HepG2 (cell line): ENCODE data around the gene PNLDC1. TPM values are rescaled to one million over a fixed set of nuclear protein-coding genes. Genes with fewer than 3 reads are reported as not detected.

Source experiments
- ATAC-seq: fragments of 200-7000 bp; cut with Tn5 transposase; 3 replicates; pipeline ENCODE4 v1.9.1; 2020; ENCODE audit warnings: mild to moderate bottlenecking, moderate library complexity
- BruUV-seq: library from RNA; stranded (reverse); fragments of 400-500 nt; replicated peaks from 2 replicates; lab custom pipeline; 2021; lab: Mats Ljungman, UMichigan
- CTCF ChIA-PET: fragments of 300-600 bp; formaldehyde crosslinking; extraction: SDS; loops from one replicate; lab custom pipeline; 2021; ENCODE audit warnings: low total read pairs, inconsistent platforms, low intra/inter-chr PET ratio; lab: Yijun Ruan, JAX
- POLR2A ChIA-PET: fragments of 350-600 bp; sonication (Branson Sonifier 250); formaldehyde crosslinking; loops from one replicate; lab custom pipeline; 2020; ENCODE audit warnings: antibody characterized with exemption, inconsistent platforms; lab: Yijun Ruan, JAX
- DNase-seq: peaks from one replicate; pipeline ENCODE4 v3.0.0-alpha.2; 2015; ENCODE audit warnings: low spot score
- FAIRE-seq: peaks from 3 replicates; lab custom pipeline; 2011; peaks lifted over from hg19 to GRCh38; lab: Jason Lieb, UNC
- H2AFZ ChIP-seq: one replicate; pipeline ENCODE4 v1.6.1; 2011; ENCODE audit warnings: low read length, inconsistent platforms
- H3K27ac ChIP-seq: fragments of 300-600 bp; 3 replicates; pipeline ENCODE4 v1.8.0; 2011; ENCODE audit warnings: mixed run types, mild to moderate bottlenecking, mixed read lengths, low read length, inconsistent platforms; ENCODE audit not compliant: insufficient read depth; ENCODE audit errors: extremely low read length
- H3K27me3 ChIP-seq, 2 experiments: fragments of 200-600 bp in 1 of 2; 2 replicates in 1 of 2; 3 replicates in 1 of 2; pipeline versions ENCODE4 v1.6.0 to v1.8.0; 2011; ENCODE audit warnings: low read length in 2 of 2, mild to moderate bottlenecking in 2 of 2, moderate library complexity in 2 of 2, inconsistent platforms in 1 of 2; ENCODE audit not compliant: insufficient read depth in 2 of 2, control insufficient read depth in 1 of 2
- H3K36me3 ChIP-seq, 2 experiments: fragments of 200-600 bp in 1 of 2; replicated peaks in 1 of 2; 2 replicates in 1 of 2; 3 replicates in 1 of 2; pipeline versions ENCODE4 v1.5.1 to v1.8.0; 2011; ENCODE audit warnings: low read length in 2 of 2, inconsistent platforms in 1 of 2; ENCODE audit not compliant: insufficient read depth in 2 of 2, control insufficient read depth in 1 of 2
- H3K4me1 ChIP-seq: 2 replicates; pipeline ENCODE4 v1.5.1; 2012; ENCODE audit warnings: low read length, inconsistent platforms; ENCODE audit not compliant: insufficient read depth
- H3K4me2 ChIP-seq: 2 replicates; pipeline ENCODE4 v1.6.0; 2011; ENCODE audit warnings: low read depth, low read length, inconsistent platforms
- H3K4me3 ChIP-seq, 3 experiments: fragments of 200-600 bp in 1 of 3; sonication (generic), shearing (Covaris generic) in 1 of 3; replicated peaks in 1 of 3; 2 replicates each; pipeline ENCODE4 v1.5.1; 2011 to 2016; ENCODE audit warnings: low read length in 3 of 3, inconsistent platforms in 2 of 3, low read depth in 2 of 3, mild to moderate bottlenecking in 2 of 3, control low read depth in 1 of 3, mixed read lengths in 1 of 3; ENCODE audit not compliant: insufficient read depth in 1 of 3
- H3K79me2 ChIP-seq: one replicate; pipeline ENCODE4 v1.6.1; 2011; ENCODE audit warnings: low read length, inconsistent platforms; ENCODE audit not compliant: insufficient read depth
- H3K9ac ChIP-seq: 2 replicates; pipeline ENCODE4 v1.6.0; 2011; ENCODE audit warnings: mild to moderate bottlenecking, low read depth, low read length, inconsistent platforms; ENCODE audit not compliant: insufficient read depth
- H3K9me3 ChIP-seq: 2 replicates; pipeline ENCODE4 v1.5.1; 2012; ENCODE audit warnings: mild to moderate bottlenecking, low read length
- H4K20me1 ChIP-seq: 2 replicates; pipeline ENCODE4 v1.6.0; 2011; ENCODE audit warnings: inconsistent platforms, mild to moderate bottlenecking, low read length, moderate library complexity; ENCODE audit not compliant: insufficient read depth
- ATF7-NPFF ChIP-seq: sonication (generic); formaldehyde crosslinking; IDR thresholded peaks from 2 replicates; pipeline ENCODE4 v1.8.1; 2023; ENCODE audit warnings: mild to moderate bottlenecking, low read depth, missing genetic modification reagents, moderate library complexity
- BORCS8-MEF2B ChIP-seq: sonication (generic); formaldehyde crosslinking; IDR thresholded peaks from 2 replicates; pipeline ENCODE4 v1.8.0; 2022; ENCODE audit warnings: mild to moderate bottlenecking, missing genetic modification reagents
- NBN ChIP-seq: fragments of 450-650 bp; conservative IDR thresholded peaks from 2 replicates; pipeline ENCODE4 v1.6.1; 2017
- POLR2A ChIP-seq, 2 experiments: IDR thresholded peaks; 2 replicates each; pipeline ENCODE4 v1.6.1; 2011; ENCODE audit warnings: low read depth in 2 of 2, low read length in 2 of 2, mild to moderate bottlenecking in 1 of 2, moderate library complexity in 1 of 2; ENCODE audit not compliant: insufficient read depth in 1 of 2
- SMYD3 ChIP-seq: sonication (generic); formaldehyde crosslinking; IDR thresholded peaks from 2 replicates; pipeline ENCODE4 v1.8.1; 2023; ENCODE audit warnings: mild to moderate bottlenecking, missing genetic modification reagents
- SNAPC5 ChIP-seq: sonication (generic); formaldehyde crosslinking; IDR thresholded peaks from 2 replicates; pipeline ENCODE4 v1.8.1; 2023; ENCODE audit warnings: mild to moderate bottlenecking, missing genetic modification reagents, borderline replicate concordance
- SP5 ChIP-seq: IDR thresholded peaks from 2 replicates; pipeline ENCODE4 v1.6.1; 2016; ENCODE audit warnings: low read depth, borderline replicate concordance
- TAF15 ChIP-seq: fragments of 200-400 bp; formaldehyde crosslinking; IDR thresholded peaks from one replicate; pipeline ENCODE4 v1.6.1; 2018; ENCODE audit warnings: mild to moderate bottlenecking, low read depth, low read length; ENCODE audit not compliant: poor library complexity, severe bottlenecking
- ZFY ChIP-seq: sonication (generic); formaldehyde crosslinking; IDR thresholded peaks from 2 replicates; pipeline ENCODE4 v1.4.0; 2020; ENCODE audit warnings: missing genetic modification reagents
- ZNF605 ChIP-seq: sonication (generic); formaldehyde crosslinking; IDR thresholded peaks from 2 replicates; pipeline ENCODE4 v1.8.0; 2022; ENCODE audit warnings: mild to moderate bottlenecking, missing genetic modification reagents
- ZNF644 ChIP-seq: IDR thresholded peaks from 2 replicates; pipeline ENCODE4 v1.6.1; 2016; ENCODE audit warnings: low read depth
- WGBS: methylation state at CpG from one replicate; pipeline ENCODE4 v1.1.6; 2017; ENCODE audit warnings: low lambda C conversion rate; 5-methylcytosine and 5-hydroxymethylcytosine counted together
- in situ Hi-C: cut with HindIII; loops from 2 replicates; pipeline ENCODE4 v1.10.0; 2017; ENCODE audit warnings: low pct_unique_long_range_greater_than_20kb; ENCODE audit not compliant: extremely low pct_ligation_motif_present
- intact Hi-C: fragments of 100-400 bp; cut with micrococcal nuclease; formaldehyde crosslinking; loops from one replicate; pipeline ENCODE4 v1.10.0; 2022; ENCODE audit not compliant: unreplicated experiment
- polyA plus RNA-seq, 8 experiments: library from polyadenylated mRNA; depleted of rRNA in 3 of 8; stranded (reverse) in 7 of 8; unstranded in 1 of 8; fragments of >200 nt; fragmentation: Illumina TruSeq in 4 of 8; extraction: Trizol in 4 of 8; gene quantifications; 2 replicates each; pipeline versions ENCODE4 v1.2.1 to v1.2.3, GENCODE V29; 2011 to 2016; ENCODE audit warnings: low read depth in 4 of 8, missing spikeins in 1 of 8, mixed read lengths in 1 of 8; ENCODE audit not compliant: insufficient read depth in 1 of 8
- total RNA-seq, 5 experiments: library from RNA; depleted of rRNA; stranded (reverse); fragments of >200 nt; fragmentation: Illumina TruSeq; extraction: Trizol; gene quantifications; 2 replicates each; pipeline ENCODE4 v1.2.3, GENCODE V29; 2016; ENCODE audit warnings: low read depth in 1 of 5
- TF ChIP-seq, protein P1 (sequence below), 2 experiments: sonication (generic) in 1 of 2; formaldehyde crosslinking in 1 of 2; IDR thresholded peaks; 2 replicates each; pipeline versions ENCODE4 v1.4.0 to v1.6.1; 2018 to 2020; ENCODE audit warnings: missing genetic modification reagents in 2 of 2, borderline replicate concordance in 1 of 2, low read depth in 1 of 2, mild to moderate bottlenecking in 1 of 2, missing biosample characterization in 1 of 2
- TF ChIP-seq, protein P2 (sequence below): sonication (generic); formaldehyde crosslinking; IDR thresholded peaks from 2 replicates; pipeline ENCODE4 v1.8.0; 2022; ENCODE audit warnings: mild to moderate bottlenecking, missing genetic modification reagents, borderline replicate concordance
- TF ChIP-seq, protein P3 (sequence below): sonication (generic); formaldehyde crosslinking; IDR thresholded peaks from 2 replicates; pipeline ENCODE4 v1.4.0; 2020; ENCODE audit warnings: low read depth, missing genetic modification reagents

PNLDC1 gene
- total and polyA plus RNA-seq, 2 of the 13 experiments (the other 11 are each of a cell fraction or from before 2014, with no cell fraction given), result not detected

- Histone ChIP-seq H3K79me2 (peaks cover 28% of the 10 kb centered on the region), H3K9ac (peak overlapping the region; percentile 0; the same call in 1 of the 2 replicates), H3K9me3 (no peaks in the 10 kb centered on the region), H2AFZ (no peak overlapping the region), H4K20me1 (no peaks in the 10 kb centered on the region), H3K27ac (peak overlapping the region; percentile 39), H3K4me3 (no peak overlapping the region), H3K27me3 (no peaks in the 10 kb centered on the region; a peak in 1 of 5 replicates), H3K36me3 (peaks cover 10 to 34% of the 10 kb centered on the region in 2 experiments), H3K4me1 (peaks cover 42% of the 10 kb centered on the region), H3K4me2 (no peak overlapping the region)
- BruUV-seq, result no TSS peak
- intact Hi-C loops, result no loop called here
- DNase-seq, result peak; percentile 68
- in situ Hi-C loops, result no loop called here
- 78% methylated on average over 7 of the region's 7 CpGs for WGBS
- CTCF ChIA-PET, result interaction anchor here (0.7 kb wide), 1 partner anchor 38 kb away, joined by 3 read pairs; no protein-coding TSS in a partner anchor
- ATAC-seq, result peak; percentile 21
- POLR2A ChIA-PET, result interaction anchor here (1.2 to 10.2 kb wide), 3 partner anchors 30 to 65 kb away, joined by 5 to 175 read pairs (median 9); partner anchors contain the start of genes SOD2, TCP1 and WTAP
- no peak for FAIRE-seq
- TF ChIP-seq TAF15, result no peak
- TF ChIP-seq SP5, result 0 out of 2 replicates have a peak, but pooled peaks have one; percentile 15
- TF ChIP-seq ZFY, result no peak
- TF ChIP-seq ZNF644 (CRISPR knock-in tag), result peak; percentile 64; the same call in 1 of the 2 replicates
- TF ChIP-seq ATF7-NPFF (CRISPR knock-in tag), result peak; percentile 16; the same call in 1 of the 2 replicates
- TF ChIP-seq, protein P1, sequence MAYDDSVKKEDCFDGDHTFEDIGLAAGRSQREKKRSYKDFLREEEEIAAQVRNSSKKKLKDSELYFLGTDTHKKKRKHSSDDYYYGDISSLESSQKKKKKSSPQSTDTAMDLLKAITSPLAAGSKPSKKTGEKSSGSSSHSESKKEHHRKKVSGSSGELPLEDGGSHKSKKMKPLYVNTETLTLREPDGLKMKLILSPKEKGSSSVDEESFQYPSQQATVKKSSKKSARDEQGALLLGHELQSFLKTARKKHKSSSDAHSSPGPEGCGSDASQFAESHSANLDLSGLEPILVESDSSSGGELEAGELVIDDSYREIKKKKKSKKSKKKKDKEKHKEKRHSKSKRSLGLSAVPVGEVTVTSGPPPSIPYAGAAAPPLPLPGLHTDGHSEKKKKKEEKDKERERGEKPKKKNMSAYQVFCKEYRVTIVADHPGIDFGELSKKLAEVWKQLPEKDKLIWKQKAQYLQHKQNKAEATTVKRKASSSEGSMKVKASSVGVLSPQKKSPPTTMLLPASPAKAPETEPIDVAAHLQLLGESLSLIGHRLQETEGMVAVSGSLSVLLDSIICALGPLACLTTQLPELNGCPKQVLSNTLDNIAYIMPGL (CRISPR knock-in tag; IDR thresholded peaks at IDR 0.05; ENCODE audit: borderline replicate concordance in 1 of 2, low read depth in 1 of 2), result 0 out of 4 replicates have a peak, but pooled peaks of 1 of the 2 experiments have one; percentile 33
- TF ChIP-seq, protein P2, sequence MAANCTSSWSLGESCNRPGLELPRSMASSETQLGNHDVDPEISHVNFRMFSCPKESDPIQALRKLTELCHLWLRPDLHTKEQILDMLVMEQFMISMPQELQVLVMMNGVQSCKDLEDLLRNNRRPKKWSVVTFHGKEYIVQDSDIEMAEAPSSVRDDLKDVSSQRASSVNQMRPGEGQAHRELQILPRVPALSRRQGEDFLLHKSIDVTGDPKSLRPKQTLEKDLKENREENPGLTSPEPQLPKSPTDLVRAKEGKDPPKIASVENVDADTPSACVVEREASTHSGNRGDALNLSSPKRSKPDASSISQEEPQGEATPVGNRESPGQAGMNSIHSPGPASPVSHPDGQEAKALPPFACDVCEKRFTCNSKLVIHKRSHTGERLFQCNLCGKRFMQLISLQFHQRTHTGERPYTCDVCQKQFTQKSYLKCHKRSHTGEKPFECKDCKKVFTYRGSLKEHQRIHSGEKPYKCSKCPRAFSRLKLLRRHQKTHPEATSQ, result 0 out of 2 replicates have a peak, but pooled peaks have one; percentile 52
- TF ChIP-seq BORCS8-MEF2B (CRISPR knock-in tag), result peak; percentile 71; the same call in 1 of the 2 replicates
- TF ChIP-seq ZNF605 (CRISPR knock-in tag), result peak; percentile 67; the same call in 1 of the 2 replicates
- TF ChIP-seq POLR2A (IDR thresholded peaks at IDR 0.05; ENCODE audit: insufficient read depth in 1 of 2, low read depth in 2 of 2, low read length in 2 of 2), result peak in 1 of 2 experiments; percentile 50; a peak in 1 of 4 replicates
- TF ChIP-seq SNAPC5 (CRISPR knock-in tag), result no peak
- TF ChIP-seq, protein P3, sequence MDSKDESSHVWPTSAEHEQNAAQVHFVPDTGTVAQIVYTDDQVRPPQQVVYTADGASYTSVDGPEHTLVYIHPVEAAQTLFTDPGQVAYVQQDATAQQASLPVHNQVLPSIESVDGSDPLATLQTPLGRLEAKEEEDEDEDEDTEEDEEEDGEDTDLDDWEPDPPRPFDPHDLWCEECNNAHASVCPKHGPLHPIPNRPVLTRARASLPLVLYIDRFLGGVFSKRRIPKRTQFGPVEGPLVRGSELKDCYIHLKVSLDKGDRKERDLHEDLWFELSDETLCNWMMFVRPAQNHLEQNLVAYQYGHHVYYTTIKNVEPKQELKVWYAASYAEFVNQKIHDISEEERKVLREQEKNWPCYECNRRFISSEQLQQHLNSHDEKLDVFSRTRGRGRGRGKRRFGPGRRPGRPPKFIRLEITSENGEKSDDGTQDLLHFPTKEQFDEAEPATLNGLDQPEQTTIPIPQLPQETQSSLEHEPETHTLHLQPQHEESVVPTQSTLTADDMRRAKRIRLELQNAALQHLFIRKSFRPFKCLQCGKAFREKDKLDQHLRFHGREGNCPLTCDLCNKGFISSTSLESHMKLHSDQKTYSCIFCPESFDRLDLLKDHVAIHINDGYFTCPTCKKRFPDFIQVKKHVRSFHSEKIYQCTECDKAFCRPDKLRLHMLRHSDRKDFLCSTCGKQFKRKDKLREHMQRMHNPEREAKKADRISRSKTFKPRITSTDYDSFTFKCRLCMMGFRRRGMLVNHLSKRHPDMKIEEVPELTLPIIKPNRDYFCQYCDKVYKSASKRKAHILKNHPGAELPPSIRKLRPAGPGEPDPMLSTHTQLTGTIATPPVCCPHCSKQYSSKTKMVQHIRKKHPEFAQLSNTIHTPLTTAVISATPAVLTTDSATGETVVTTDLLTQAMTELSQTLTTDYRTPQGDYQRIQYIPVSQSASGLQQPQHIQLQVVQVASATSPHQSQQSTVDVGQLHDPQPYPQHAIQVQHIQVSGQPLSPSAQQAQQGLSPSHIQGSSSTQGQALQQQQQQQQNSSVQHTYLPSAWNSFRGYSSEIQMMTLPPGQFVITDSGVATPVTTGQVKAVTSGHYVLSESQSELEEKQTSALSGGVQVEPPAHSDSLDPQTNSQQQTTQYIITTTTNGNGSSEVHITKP, result 0 out of 2 replicates have a peak, but pooled peaks have one; percentile 25
- 0 out of 2 replicates have a peak, but pooled peaks have one; percentile 50 for TF ChIP-seq SMYD3
- TF ChIP-seq NBN, result no peak
Measured at GRCh38 chr6:159758031-159759001, 41.8 kb upstream of the PNLDC1 start.
